ENCODE measurements around the gene EMC9. TPM values are rescaled to one million over a fixed set of nuclear protein-coding genes. Genes with fewer than 3 reads are reported as not detected.

Gene EMC9
- total and polyA plus RNA-seq, 4 donors, result 8.6 to 17.8 (median 13.4) TPM

DNA sequence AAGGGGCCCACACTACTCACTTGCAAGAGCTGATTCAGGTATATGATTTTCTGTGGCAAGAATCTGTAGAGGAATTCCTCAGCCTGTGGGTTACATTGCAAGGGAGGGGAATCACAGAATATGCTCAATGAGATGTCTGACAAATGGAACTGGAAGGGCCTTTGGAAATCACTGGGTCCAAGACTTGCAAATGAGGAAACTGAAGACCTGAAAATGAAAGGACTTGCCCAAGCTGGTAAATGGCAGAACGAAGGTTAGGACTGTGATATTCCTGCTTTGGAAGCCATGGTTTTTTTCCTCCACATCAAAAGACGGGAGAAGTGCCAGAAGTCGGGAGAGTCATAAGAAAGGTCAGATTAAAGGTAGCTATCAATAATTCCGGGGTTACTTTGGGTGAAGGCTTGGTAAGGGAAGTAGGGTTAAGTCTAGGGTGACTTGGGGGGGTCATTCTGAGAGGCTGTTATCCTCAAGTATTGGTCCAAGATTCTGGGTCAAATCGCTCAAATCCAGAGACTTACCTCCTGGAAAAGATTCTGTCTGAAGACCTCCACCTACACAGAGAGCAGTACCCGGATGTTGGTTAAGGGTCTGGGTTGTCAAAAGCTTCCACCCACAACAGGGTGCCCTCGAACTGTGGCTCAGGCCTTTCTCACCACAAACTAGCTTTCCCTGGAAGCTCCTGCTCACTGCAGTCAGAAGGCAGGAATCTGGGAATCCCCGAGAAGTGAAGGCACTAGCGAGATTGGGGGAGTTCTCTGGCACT lies 4.5 kb upstream of the EMC9 start:
- H3K4me1 ChIP-seq (ENCODE audit: control insufficient read depth in 4 of 4, insufficient read depth in 4 of 4, low read length in 3 of 4), result peaks cover 3 to 44% (median 27%) of the 10 kb centered on the region in 4 donors

More for the DNA sequence above, 4.5 kb upstream of the EMC9 start:
- peak overlapping the region; percentile 51 to 63 for H3K9ac ChIP-seq (ENCODE audit: low read depth in 1 of 2, low read length in 2 of 2)
- TF ChIP-seq HNF4A (conservative IDR thresholded peaks at IDR 0.05) (no peak), RXRA (IDR thresholded peaks at IDR 0.05) (no peak), HNF4G (IDR thresholded peaks at IDR 0.05) (no peak), FOXA2 (IDR thresholded peaks at IDR 0.05) (no peak), JUND (IDR thresholded peaks at IDR 0.05) (no peak), NR2F2 (IDR thresholded peaks at IDR 0.05) (no peak), YY1 (IDR thresholded peaks at IDR 0.05) (no peak), SP1 (IDR thresholded peaks at IDR 0.05) (no peak), FOXA1 (IDR thresholded peaks at IDR 0.05) (no peak), RAD21 (IDR thresholded peaks at IDR 0.05) (no peak), EGR1 (IDR thresholded peaks at IDR 0.05; ENCODE audit: low read depth in 2 of 2) (no peak), GABPA (IDR thresholded peaks at IDR 0.05 in 1 of 2, conservative IDR thresholded peaks at IDR 0.05 in 1 of 2) (no peak)
- TF ChIP-seq, protein P1, sequence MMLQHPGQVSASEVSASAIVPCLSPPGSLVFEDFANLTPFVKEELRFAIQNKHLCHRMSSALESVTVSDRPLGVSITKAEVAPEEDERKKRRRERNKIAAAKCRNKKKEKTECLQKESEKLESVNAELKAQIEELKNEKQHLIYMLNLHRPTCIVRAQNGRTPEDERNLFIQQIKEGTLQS (IDR thresholded peaks at IDR 0.05), result no peak
- TF ChIP-seq, protein P2, sequence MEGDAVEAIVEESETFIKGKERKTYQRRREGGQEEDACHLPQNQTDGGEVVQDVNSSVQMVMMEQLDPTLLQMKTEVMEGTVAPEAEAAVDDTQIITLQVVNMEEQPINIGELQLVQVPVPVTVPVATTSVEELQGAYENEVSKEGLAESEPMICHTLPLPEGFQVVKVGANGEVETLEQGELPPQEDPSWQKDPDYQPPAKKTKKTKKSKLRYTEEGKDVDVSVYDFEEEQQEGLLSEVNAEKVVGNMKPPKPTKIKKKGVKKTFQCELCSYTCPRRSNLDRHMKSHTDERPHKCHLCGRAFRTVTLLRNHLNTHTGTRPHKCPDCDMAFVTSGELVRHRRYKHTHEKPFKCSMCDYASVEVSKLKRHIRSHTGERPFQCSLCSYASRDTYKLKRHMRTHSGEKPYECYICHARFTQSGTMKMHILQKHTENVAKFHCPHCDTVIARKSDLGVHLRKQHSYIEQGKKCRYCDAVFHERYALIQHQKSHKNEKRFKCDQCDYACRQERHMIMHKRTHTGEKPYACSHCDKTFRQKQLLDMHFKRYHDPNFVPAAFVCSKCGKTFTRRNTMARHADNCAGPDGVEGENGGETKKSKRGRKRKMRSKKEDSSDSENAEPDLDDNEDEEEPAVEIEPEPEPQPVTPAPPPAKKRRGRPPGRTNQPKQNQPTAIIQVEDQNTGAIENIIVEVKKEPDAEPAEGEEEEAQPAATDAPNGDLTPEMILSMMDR (IDR thresholded peaks at IDR 0.05; ENCODE audit: low read depth, low read length, missing input control), result no peak
- TF ChIP-seq, protein P3, sequence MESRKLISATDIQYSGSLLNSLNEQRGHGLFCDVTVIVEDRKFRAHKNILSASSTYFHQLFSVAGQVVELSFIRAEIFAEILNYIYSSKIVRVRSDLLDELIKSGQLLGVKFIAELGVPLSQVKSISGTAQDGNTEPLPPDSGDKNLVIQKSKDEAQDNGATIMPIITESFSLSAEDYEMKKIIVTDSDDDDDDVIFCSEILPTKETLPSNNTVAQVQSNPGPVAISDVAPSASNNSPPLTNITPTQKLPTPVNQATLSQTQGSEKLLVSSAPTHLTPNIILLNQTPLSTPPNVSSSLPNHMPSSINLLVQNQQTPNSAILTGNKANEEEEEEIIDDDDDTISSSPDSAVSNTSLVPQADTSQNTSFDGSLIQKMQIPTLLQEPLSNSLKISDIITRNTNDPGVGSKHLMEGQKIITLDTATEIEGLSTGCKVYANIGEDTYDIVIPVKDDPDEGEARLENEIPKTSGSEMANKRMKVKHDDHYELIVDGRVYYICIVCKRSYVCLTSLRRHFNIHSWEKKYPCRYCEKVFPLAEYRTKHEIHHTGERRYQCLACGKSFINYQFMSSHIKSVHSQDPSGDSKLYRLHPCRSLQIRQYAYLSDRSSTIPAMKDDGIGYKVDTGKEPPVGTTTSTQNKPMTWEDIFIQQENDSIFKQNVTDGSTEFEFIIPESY (IDR thresholded peaks at IDR 0.05), result no peak
- TF ChIP-seq, protein P4, sequence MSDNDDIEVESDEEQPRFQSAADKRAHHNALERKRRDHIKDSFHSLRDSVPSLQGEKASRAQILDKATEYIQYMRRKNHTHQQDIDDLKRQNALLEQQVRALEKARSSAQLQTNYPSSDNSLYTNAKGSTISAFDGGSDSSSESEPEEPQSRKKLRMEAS (IDR thresholded peaks at IDR 0.05), result no peak
- TF ChIP-seq, protein P5, sequence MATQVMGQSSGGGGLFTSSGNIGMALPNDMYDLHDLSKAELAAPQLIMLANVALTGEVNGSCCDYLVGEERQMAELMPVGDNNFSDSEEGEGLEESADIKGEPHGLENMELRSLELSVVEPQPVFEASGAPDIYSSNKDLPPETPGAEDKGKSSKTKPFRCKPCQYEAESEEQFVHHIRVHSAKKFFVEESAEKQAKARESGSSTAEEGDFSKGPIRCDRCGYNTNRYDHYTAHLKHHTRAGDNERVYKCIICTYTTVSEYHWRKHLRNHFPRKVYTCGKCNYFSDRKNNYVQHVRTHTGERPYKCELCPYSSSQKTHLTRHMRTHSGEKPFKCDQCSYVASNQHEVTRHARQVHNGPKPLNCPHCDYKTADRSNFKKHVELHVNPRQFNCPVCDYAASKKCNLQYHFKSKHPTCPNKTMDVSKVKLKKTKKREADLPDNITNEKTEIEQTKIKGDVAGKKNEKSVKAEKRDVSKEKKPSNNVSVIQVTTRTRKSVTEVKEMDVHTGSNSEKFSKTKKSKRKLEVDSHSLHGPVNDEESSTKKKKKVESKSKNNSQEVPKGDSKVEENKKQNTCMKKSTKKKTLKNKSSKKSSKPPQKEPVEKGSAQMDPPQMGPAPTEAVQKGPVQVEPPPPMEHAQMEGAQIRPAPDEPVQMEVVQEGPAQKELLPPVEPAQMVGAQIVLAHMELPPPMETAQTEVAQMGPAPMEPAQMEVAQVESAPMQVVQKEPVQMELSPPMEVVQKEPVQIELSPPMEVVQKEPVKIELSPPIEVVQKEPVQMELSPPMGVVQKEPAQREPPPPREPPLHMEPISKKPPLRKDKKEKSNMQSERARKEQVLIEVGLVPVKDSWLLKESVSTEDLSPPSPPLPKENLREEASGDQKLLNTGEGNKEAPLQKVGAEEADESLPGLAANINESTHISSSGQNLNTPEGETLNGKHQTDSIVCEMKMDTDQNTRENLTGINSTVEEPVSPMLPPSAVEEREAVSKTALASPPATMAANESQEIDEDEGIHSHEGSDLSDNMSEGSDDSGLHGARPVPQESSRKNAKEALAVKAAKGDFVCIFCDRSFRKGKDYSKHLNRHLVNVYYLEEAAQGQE (IDR thresholded peaks at IDR 0.05), result no peak
- no peaks in the 10 kb centered on the region for H3K9me3 ChIP-seq (ENCODE audit: control insufficient read depth in 4 of 4, low read length in 3 of 4)
- DNase-seq (ENCODE audit: low spot score), result no peak
- peak overlapping the region; percentile 89 to 91 for H3K27ac ChIP-seq (ENCODE audit: low read depth in 1 of 2, low read length in 2 of 2)
- H3K27me3 ChIP-seq (ENCODE audit: control insufficient read depth in 4 of 4, insufficient read depth in 4 of 4, low read length in 3 of 4), result no peaks in the 10 kb centered on the region
- H3K4me3 ChIP-seq (ENCODE audit: low read depth in 1 of 3, low read length in 3 of 3), result peak overlapping the region; percentile 69 to 82 (median 72)
- H3K36me3 ChIP-seq (ENCODE audit: control insufficient read depth in 4 of 4, insufficient read depth in 3 of 4, low read depth in 1 of 4, low read length in 3 of 4), result peaks cover 5 to 26% (median 21%) of the 10 kb centered on the region in 4 donors
- WGBS, result 3% methylated on average over 9 of the region's 9 CpGs

Measured in liver (tissue), 9 donors.